ENCODE measurements around the gene ZBP1.

Gene ZBP1

DNA sequence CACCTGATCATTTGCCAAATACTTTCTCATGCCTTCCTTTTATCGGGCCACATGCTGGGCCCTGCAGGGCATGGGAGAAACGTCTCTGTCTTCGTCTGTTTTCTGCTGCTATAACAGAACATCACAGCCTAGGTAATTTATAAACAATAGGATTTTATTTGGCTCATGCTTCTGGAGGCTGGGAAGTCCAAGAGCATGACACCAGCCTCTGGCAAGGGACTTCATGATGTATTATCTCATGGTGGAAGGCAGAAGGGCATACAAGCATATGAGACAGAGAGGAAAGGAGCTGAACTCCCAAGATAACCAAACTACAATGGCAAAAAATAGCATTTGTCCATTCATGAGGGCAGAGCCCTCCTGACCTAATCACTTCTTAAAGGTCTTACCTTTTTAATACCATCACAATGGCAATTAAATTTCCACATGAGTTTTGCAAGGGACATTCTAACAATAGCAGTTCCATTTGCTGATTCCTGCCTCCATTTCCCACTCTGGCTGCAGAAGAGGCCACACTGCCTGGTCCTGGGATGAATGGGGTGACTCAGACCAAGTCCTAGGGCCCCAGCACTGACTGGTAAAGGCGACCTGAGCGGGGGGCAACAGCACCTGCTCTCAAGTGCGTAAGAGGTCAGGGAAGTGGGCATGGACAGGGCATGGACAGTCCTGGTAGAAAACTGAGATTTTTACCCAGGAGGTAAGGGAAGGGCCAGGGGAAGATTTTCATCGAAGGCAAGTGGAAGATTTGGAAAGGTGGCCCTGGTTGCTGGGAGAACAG, 5.1 kb upstream of the ZBP1 start:
- TF ChIP-seq, protein P1, sequence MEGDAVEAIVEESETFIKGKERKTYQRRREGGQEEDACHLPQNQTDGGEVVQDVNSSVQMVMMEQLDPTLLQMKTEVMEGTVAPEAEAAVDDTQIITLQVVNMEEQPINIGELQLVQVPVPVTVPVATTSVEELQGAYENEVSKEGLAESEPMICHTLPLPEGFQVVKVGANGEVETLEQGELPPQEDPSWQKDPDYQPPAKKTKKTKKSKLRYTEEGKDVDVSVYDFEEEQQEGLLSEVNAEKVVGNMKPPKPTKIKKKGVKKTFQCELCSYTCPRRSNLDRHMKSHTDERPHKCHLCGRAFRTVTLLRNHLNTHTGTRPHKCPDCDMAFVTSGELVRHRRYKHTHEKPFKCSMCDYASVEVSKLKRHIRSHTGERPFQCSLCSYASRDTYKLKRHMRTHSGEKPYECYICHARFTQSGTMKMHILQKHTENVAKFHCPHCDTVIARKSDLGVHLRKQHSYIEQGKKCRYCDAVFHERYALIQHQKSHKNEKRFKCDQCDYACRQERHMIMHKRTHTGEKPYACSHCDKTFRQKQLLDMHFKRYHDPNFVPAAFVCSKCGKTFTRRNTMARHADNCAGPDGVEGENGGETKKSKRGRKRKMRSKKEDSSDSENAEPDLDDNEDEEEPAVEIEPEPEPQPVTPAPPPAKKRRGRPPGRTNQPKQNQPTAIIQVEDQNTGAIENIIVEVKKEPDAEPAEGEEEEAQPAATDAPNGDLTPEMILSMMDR (IDR thresholded peaks at IDR 0.05; ENCODE audit: insufficient read depth, low read depth, low read length, missing control alignments): no peak
- DNase-seq (ENCODE audit: low read depth): no peak
- no peak overlapping the region for H3K4me3 ChIP-seq (ENCODE audit: low read depth, low read length)

DNA sequence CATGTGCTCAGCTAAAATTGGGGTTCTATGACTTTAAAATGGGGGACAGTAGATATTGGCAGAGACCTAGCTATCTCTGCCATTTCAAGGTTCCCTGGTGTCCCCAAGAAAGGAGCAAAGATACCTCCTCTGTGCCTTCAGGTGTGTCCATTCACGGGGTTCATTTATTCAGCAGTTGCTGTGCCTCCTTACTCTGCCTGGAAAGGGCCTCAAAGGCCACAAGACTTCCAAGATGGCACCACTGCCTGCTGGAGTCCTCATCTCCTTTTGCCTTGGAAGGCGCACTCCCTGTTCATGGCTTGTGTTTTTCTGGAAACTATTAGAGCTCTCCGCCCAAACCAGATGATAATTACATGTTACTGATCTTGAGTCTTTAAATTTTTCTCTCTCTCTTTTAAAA, 3.9 kb upstream of the ZBP1 start:
- TF ChIP-seq, protein P1 (IDR thresholded peaks at IDR 0.05; ENCODE audit: insufficient read depth, low read depth, low read length, missing control alignments): no peak
- no peak overlapping the region for H3K4me3 ChIP-seq (ENCODE audit: low read depth, low read length)
- no peak for DNase-seq (ENCODE audit: low read depth)

DNA sequence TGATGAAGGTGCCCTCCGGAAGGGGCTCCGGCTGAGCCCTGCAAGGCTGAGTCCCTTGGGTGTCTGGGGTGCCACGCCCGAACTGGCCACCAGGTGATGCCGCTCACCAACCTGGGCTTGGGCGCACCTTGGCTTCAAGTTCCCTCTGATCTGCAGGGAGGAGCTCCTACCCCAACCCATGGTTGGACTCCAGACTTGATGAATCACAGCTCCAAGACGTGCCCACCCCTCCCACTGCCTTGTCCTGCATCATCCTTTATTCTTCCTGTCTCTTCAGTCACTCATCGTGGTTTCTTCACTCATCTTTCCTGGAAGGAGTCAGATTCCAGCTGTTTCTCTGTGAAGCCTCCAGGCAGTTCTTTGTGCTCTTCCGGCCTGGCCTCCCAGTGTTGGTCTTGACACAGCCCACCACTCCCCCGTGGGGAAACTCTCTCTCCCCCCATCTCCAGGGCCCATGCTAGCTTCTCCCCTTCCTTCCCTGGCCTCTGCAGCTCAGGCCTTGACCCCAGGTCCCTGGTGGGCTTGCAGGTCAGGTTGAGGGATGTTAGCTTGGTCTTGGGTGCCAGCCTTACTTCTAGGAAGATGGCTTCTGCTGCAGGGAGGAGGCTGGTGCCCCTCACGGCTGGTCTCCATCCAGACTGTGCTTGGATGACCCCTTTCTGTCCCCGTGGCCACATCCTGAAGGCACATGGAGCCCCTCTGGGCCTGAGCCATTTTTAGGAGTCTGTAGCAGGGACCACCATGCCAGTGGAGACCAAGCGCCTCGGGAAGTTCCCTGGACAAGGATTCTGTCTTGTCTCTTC, 2.6 kb upstream of the ZBP1 start:
- DNase-seq (ENCODE audit: low read depth): peak; percentile 72

DNA sequence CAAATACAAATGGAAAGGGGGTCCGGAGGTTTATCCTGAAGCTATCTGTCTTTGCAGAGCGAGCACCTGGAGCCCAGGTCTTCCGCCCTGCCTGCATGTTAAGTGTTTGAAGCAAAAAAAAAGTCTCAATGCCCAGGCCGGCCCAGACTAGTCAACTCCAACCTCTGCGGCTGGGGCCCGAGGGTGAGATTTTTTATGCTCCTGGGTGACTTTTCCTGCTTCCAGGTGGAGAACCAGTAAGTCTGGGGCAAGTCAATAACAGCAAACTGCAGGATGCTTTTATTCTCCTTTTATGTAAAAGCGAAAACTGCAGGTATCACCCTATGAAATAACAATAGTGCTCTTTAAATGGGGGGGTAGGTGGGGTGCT, 2.0 kb upstream of the ZBP1 start:
- TF ChIP-seq, protein P1 (IDR thresholded peaks at IDR 0.05; ENCODE audit: insufficient read depth, low read depth, low read length, missing control alignments): no peak
- no peak overlapping the region for H3K4me3 ChIP-seq (ENCODE audit: low read depth, low read length)
- DNase-seq (ENCODE audit: low read depth): no peak

More for the DNA sequence above, 2.6 kb upstream of the ZBP1 start:
- H3K4me3 ChIP-seq (ENCODE audit: low read depth, low read length): no peak overlapping the region
- TF ChIP-seq, protein P1 (IDR thresholded peaks at IDR 0.05; ENCODE audit: insufficient read depth, low read depth, low read length, missing control alignments): peak; percentile 94

DNA sequence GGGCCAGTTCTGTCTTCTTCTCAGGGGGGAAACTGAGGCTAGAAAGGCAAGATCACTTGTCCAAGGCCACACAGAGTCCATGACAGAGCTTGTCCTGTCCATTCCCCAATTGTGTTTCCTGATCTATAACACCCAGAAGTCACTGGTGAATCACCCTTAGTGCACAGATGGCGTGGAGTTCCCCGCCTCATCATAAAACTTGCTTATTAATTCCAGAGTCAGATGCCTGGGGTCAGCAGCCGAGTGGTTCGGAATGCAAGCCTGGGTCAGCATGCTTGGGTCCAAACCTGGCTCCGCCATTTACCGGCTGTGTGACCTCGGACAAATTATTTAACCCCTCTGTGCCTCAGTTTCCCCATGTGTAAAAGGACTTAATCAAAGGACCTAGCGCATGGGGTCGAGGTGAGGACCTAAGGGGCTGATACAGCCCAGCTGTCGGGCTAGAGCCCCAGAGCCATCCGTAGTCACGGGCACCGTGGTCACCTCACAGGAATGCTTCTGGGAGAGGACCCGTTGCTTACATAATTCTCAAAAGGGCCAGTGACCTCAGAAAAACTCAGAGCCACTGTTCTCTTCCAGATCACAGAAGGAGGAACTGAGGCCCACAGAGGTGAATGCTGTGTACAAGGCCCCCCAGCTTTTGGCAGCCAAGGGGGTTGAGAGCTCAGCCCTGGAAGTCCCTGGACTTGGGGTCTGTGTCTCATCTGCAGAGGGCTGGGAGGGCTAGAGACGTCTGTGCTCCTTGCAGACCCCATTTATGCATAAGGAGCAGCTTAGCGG, 1.4 kb upstream of the ZBP1 start:
- H3K4me3 ChIP-seq (ENCODE audit: low read depth, low read length): no peak overlapping the region
- TF ChIP-seq, protein P1 (IDR thresholded peaks at IDR 0.05; ENCODE audit: insufficient read depth, low read depth, low read length, missing control alignments): no peak
- no peak for DNase-seq (ENCODE audit: low read depth)

DNA sequence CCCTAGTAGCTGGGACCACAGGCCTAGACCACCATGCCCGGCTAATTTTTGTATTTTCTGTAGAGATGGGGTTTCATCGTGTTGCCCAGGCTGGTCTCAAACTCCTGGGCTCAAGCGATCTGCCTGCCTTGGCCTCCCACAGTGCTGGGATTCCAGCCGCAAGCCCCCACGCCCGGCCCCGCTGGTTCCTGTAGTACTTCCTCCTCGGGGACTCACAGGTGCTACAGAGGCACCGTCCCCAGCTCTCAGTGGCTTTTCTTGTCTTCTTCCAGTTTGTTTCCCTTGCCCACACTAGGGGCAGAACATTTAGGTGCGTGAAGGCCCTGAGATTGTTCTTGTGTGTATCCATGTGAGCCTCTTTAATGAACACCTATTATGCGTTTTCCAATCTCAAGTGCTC, 773 bp upstream of the ZBP1 start:
- TF ChIP-seq, protein P1 (IDR thresholded peaks at IDR 0.05; ENCODE audit: insufficient read depth, low read depth, low read length, missing control alignments): no peak
- peak overlapping the region; percentile 53 for H3K4me3 ChIP-seq (ENCODE audit: low read depth, low read length)
- peak; percentile 50 for DNase-seq (ENCODE audit: low read depth)

All from GM12865 (cell line).